Progenitor cell of endocrine pancreas (in vitro differentiated cells): ENCODE data around the gene MAN2A1. TPM values are rescaled to one million over a fixed set of nuclear protein-coding genes. Genes with fewer than 3 reads are reported as not detected.

ENCODE experiments used
- DNase-seq: peaks from one replicate; pipeline ENCODE4 v3.0.0; 2021; ENCODE audit warnings: low spot score; ENCODE audit not compliant: unreplicated experiment
- H3K27ac Mint-ChIP-seq: 2 replicates; pipeline ENCODE4 v1.8.0; 2021; ENCODE audit warnings: mild to moderate bottlenecking, moderate library complexity, mixed read lengths
- H3K27me3 Mint-ChIP-seq: 2 replicates; pipeline ENCODE4 v1.8.0; 2021; ENCODE audit warnings: mixed read lengths
- H3K36me3 Mint-ChIP-seq: 2 replicates; pipeline ENCODE4 v1.8.0; 2022; ENCODE audit warnings: mixed read lengths; ENCODE audit not compliant: insufficient read depth
- H3K4me1 Mint-ChIP-seq: 2 replicates; pipeline ENCODE4 v1.8.0; 2021; ENCODE audit warnings: low read depth, mixed read lengths
- H3K4me3 Mint-ChIP-seq: 2 replicates; pipeline ENCODE4 v1.8.0; 2021; ENCODE audit warnings: low read depth, mild to moderate bottlenecking, moderate library complexity, mixed read lengths
- H3K9me3 Mint-ChIP-seq: 2 replicates; pipeline ENCODE4 v1.8.0; 2021; ENCODE audit warnings: low read depth, mixed read lengths
- CTCF ChIP-seq: fragments of 200-600 bp; sonication (generic); IDR thresholded peaks from one replicate; pipeline ENCODE4 v1.5.0; 2021; ENCODE audit warnings: antibody characterized with exemption, mild to moderate bottlenecking; ENCODE audit not compliant: unreplicated experiment
- long read RNA-seq: library from polyadenylated mRNA; unstranded; transcript quantifications from one replicate; pipeline ENCODE4 v2.0.0, GENCODE V29; 2020
- total RNA-seq: library from RNA; stranded (reverse); gene quantifications from 2 replicates; pipeline ENCODE4 v1.2.1, GENCODE V29; 2021

The MAN2A1 gene
- 41.9 and 45.4 TPM in 2 replicates for total RNA-seq
- long read RNA-seq, partial matches to known transcripts = 2 of 15 reads
- long read RNA-seq, other reads (novel, unspliced or antisense) = 13 of 15 reads

DNA sequence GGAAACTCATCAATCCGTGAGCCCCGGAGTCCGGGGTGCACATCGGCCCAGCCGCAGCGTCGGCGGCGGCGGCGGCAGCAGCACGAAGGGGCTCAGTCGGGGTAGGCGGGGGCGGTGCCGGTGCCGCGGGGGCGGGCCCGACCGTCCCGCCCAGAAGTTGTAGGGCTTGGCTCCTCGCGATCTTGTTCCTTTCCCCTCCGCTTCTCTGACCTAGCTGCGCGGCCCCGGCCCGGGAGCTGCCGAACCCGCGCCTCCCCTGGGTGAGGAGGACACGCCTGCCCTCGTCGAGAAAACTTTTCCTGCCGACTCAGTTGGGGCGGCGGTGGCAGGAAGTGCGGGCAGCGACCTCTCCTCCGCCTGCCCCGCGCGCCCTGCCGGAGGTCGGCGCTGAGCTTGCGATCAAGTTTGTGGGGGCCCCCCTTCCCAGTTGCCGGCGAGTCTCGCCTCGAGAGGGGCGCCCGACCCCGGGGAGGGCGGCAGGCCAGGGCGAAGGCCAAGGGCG is at the start of gene MAN2A1:
MAN2A1 (plus strand) TSS at position 188 of the 502 bp plus-strand sequence. CDS start 491 bp downstream, outside the sequence.
- DNase-seq = peak; percentile 52
- Mint-ChIP-seq H3K27ac (peak within 1 kb of the TSS; percentile 99), H3K9me3 (peaks cover 7% of the 10 kb centered on the region), H3K4me3 (peak within 1 kb of the TSS; percentile 98), H3K36me3 (peaks cover 1% of the 10 kb centered on the region), H3K27me3 (no peaks in the 10 kb centered on the region), H3K4me1 (peaks cover 22% of the 10 kb centered on the region)
- peak; percentile 24 for TF ChIP-seq CTCF

GRCh38 chr5:109640976-109641375 is 48.8 kb upstream of the MAN2A1 start:
- Mint-ChIP-seq H3K4me1 (no peaks in the 10 kb centered on the region), H3K27me3 (no peaks in the 10 kb centered on the region), H3K9me3 (peaks cover 6% of the 10 kb centered on the region), H3K36me3 (peaks cover 1% of the 10 kb centered on the region), H3K27ac (no peak overlapping the region), H3K4me3 (no peak overlapping the region)
- DNase-seq = no peak
- no peak for TF ChIP-seq CTCF

DNA sequence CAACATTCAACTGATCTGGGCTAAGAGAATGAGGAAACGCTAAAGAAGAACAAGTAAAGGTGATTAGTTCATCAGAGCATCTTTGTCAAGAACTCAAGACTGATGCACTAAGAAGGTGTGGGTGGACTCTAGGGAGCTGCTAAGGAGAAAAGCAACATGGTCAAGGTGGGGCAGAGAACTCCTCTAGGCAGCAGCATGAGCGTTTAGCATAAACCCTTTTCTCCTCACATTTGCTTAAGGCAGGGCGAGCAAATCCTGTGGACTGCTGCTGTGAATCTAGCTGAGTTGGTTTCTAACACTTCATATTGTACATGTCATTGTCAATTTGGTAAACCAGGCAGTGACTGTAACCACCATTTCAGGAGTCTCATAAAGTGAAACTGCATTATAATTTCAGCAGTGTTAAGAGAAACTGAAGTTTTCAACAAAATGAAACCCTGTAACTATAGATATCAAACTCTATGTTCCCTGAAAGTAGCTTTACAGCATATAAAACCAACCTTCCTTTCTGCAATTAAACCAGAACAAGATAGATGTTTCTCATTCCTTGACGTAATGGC is 45.9 kb upstream of the MAN2A1 start:
- no peak for TF ChIP-seq CTCF
- Mint-ChIP-seq H3K9me3 (peaks cover 6% of the 10 kb centered on the region), H3K4me1 (no peaks in the 10 kb centered on the region), H3K27ac (no peak overlapping the region), H3K4me3 (no peak overlapping the region), H3K36me3 (peaks cover 1% of the 10 kb centered on the region), H3K27me3 (no peaks in the 10 kb centered on the region)
- no peak for DNase-seq

DNA sequence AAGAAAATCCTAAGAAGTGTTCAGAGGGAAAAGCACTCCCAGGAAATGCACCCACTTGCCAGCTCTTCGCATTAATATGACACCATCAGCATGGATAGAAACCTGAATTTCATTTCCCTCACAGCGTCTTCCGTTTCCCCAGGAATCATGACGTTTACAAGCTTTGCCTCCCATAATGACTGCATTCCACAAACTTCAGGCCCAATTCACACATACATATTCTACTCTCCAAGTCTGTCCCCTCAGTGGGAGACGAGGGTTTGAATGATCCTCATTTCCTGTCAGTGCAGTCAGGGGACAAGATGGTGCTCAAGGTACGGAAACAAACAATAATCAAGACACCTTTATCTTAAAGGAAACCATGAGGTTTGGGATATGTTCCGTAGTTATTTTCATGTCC is 44.9 kb upstream of the MAN2A1 start:
- H3K9me3 Mint-ChIP-seq = peaks cover 6% of the 10 kb centered on the region
- no peaks in the 10 kb centered on the region for H3K4me1 Mint-ChIP-seq
- no peak for TF ChIP-seq CTCF
- no peaks in the 10 kb centered on the region for H3K27me3 Mint-ChIP-seq
- peaks cover 1% of the 10 kb centered on the region for H3K36me3 Mint-ChIP-seq
- no peak for DNase-seq
- H3K27ac Mint-ChIP-seq = no peak overlapping the region
- H3K4me3 Mint-ChIP-seq = no peak overlapping the region

- Mint-ChIP-seq H3K27me3 (no peaks in the 10 kb centered on the region), H3K4me3 (no peak overlapping the region), H3K36me3 (no peaks in the 10 kb centered on the region), H3K4me1 (peaks cover 3% of the 10 kb centered on the region), H3K9me3 (no peaks in the 10 kb centered on the region), H3K27ac (no peak overlapping the region)
- no peak for TF ChIP-seq CTCF
- no peak for DNase-seq
Measured at GRCh38 chr5:109645707-109646192, 44.0 kb upstream of the MAN2A1 start.
